HCT116 (cell line): ENCODE results near the gene SERPIND1. TPM values are rescaled to one million over a fixed set of nuclear protein-coding genes. Genes with fewer than 3 reads are reported as not detected.

Experiments used
- ATAC-seq: fragments of 200-7000 bp; cut with Tn5 transposase; 2 replicates; pipeline ENCODE4 v1.9.1; 2020; ENCODE audit warnings: mild to moderate bottlenecking, moderate library complexity
- BruUV-seq: library from RNA; stranded (reverse); fragments of 400-500 nt; replicated peaks from 2 replicates; lab custom pipeline; 2021; lab: Mats Ljungman, UMichigan
- CTCF ChIA-PET: fragments of 300-600 bp; sonication (Branson Sonifier 250); formaldehyde crosslinking; loops from one replicate; lab custom pipeline; 2021; ENCODE audit warnings: antibody characterized with exemption; lab: Charles Lee
- POLR2A ChIA-PET: fragments of 300-600, 350-600 bp; sonication (Branson Sonifier 250); formaldehyde crosslinking; loops from one replicate; lab custom pipeline; 2021; ENCODE audit warnings: antibody characterized with exemption; lab: Charles Lee
- RAD21 ChIA-PET, 2 experiments: fragments of 300-600 bp; sonication (Branson Sonifier 250); formaldehyde crosslinking; loops; one replicate each; lab custom pipeline; 2023; ENCODE audit warnings: low total read pairs in 2 of 2; ENCODE audit not compliant: uncharacterized antibody in 2 of 2, unreplicated experiment in 2 of 2, low non-redundant PET in 1 of 2; lab: Charles Lee
- DNase-seq: peaks from one replicate; pipeline ENCODE4 v3.0.0-alpha.2; 2010; ENCODE audit warnings: low read depth, low spot score
- H2AFZ ChIP-seq: fragments of 200-600 bp; shearing (Covaris generic), sonication (generic); 2 replicates; pipeline ENCODE4 v1.6.1; 2017; ENCODE audit warnings: low read depth, mixed run types, mixed read lengths, antibody characterized with exemption, low read length; ENCODE audit not compliant: poor library complexity, severe bottlenecking
- H3K27ac ChIP-seq: 2 replicates; pipeline ENCODE4 v1.5.1; 2012; ENCODE audit warnings: low read depth, low read length
- H3K27me3 ChIP-seq: fragments of 200-600 bp; sonication (generic); 2 replicates; pipeline ENCODE4 v1.6.1; 2016; ENCODE audit warnings: mixed run types, low read length, mixed read lengths; ENCODE audit not compliant: insufficient read depth
- H3K36me3 ChIP-seq, 2 experiments: fragments of 200-500 bp in 1 of 2; fragments of 200-600 bp in 1 of 2; sonication (Bioruptor generic) in 1 of 2; sonication (generic) in 1 of 2; 2 replicates each; pipeline versions ENCODE4 v1.5.1 to v1.6.1; 2014 to 2016; ENCODE audit warnings: low read length in 2 of 2, inconsistent platforms in 1 of 2, mixed read lengths in 1 of 2, mixed run types in 1 of 2; ENCODE audit not compliant: insufficient read depth in 2 of 2, control insufficient read depth in 1 of 2
- H3K4me1 ChIP-seq, 2 experiments: fragments of 200-600 bp in 1 of 2; sonication (generic) in 1 of 2; 2 replicates each; pipeline versions ENCODE4 v1.5.1 to v1.6.1; 2012 to 2017; ENCODE audit warnings: low read length in 2 of 2, inconsistent platforms in 1 of 2, mild to moderate bottlenecking in 1 of 2, mixed read lengths in 1 of 2, mixed run types in 1 of 2, moderate library complexity in 1 of 2; ENCODE audit not compliant: insufficient read depth in 2 of 2, control insufficient read depth in 1 of 2
- H3K4me2 ChIP-seq: fragments of 200-600 bp; sonication (generic); 2 replicates; pipeline ENCODE4 v1.6.1; 2017; ENCODE audit warnings: mixed run types, low read length, mixed read lengths
- H3K4me3 ChIP-seq, 2 experiments: fragments of 200-600 bp in 1 of 2; sonication (generic) in 1 of 2; replicated peaks in 1 of 2; 2 replicates each; pipeline ENCODE4 v1.5.1; 2011 to 2016; ENCODE audit warnings: low read length in 2 of 2, control low read depth in 1 of 2, low read depth in 1 of 2, mild to moderate bottlenecking in 1 of 2, mixed read lengths in 1 of 2, mixed run types in 1 of 2
- H3K79me2 ChIP-seq: fragments of 200-600 bp; sonication (generic); 2 replicates; pipeline ENCODE4 v1.6.1; 2017; ENCODE audit warnings: mild to moderate bottlenecking, mixed run types, low read length, moderate library complexity, mixed read lengths; ENCODE audit not compliant: insufficient read depth
- H3K9ac ChIP-seq: fragments of 200-600 bp; sonication (generic); 2 replicates; pipeline ENCODE4 v1.6.1; 2016; ENCODE audit warnings: low read length, mixed read lengths
- H3K9me2 ChIP-seq: fragments of 200-600 bp; sonication (generic), shearing (Covaris generic); 2 replicates; pipeline ENCODE4 v1.6.1; 2017; ENCODE audit warnings: mixed run types, mild to moderate bottlenecking, moderate library complexity; ENCODE audit not compliant: insufficient read depth
- H3K9me3 ChIP-seq, 2 experiments: fragments of 200-500 bp in 1 of 2; fragments of 200-600 bp in 1 of 2; sonication (Bioruptor generic) in 1 of 2; sonication (generic) in 1 of 2; 2 replicates each; pipeline ENCODE4 v1.6.1; 2014 to 2017; ENCODE audit warnings: low read length in 2 of 2, mixed read lengths in 2 of 2, inconsistent platforms in 1 of 2, low read depth in 1 of 2, mild to moderate bottlenecking in 1 of 2, mixed run types in 1 of 2, moderate library complexity in 1 of 2; ENCODE audit not compliant: control insufficient read depth in 1 of 2, insufficient read depth in 1 of 2
- H4K20me1 ChIP-seq: fragments of 200-600 bp; sonication (generic), shearing (Covaris generic); 2 replicates; pipeline ENCODE4 v1.6.1; 2017; ENCODE audit warnings: mixed run types, mild to moderate bottlenecking, moderate library complexity; ENCODE audit not compliant: insufficient read depth
- EGR1 ChIP-seq: IDR thresholded peaks from 2 replicates; pipeline ENCODE4 v1.6.1; 2012; ENCODE audit warnings: low read depth
- ELF1 ChIP-seq: IDR thresholded peaks from 2 replicates; pipeline ENCODE4 v1.6.1; 2012; ENCODE audit warnings: low read depth, borderline replicate concordance
- EZH2phosphoT487 ChIP-seq: fragments of 200-600 bp; IDR thresholded peaks from 2 replicates; pipeline ENCODE4 v1.6.1; 2018; ENCODE audit warnings: antibody characterized with exemption, borderline replicate concordance
- FOSL1 ChIP-seq: IDR thresholded peaks from 2 replicates; pipeline ENCODE4 v1.6.1; 2012; ENCODE audit warnings: low read depth
- POLR2AphosphoS5 ChIP-seq: IDR thresholded peaks from 2 replicates; pipeline ENCODE4 v1.6.1; 2011; ENCODE audit warnings: mild to moderate bottlenecking, low read depth, low read length, moderate library complexity
- SP1 ChIP-seq: IDR thresholded peaks from 2 replicates; pipeline ENCODE4 v1.6.1; 2012; ENCODE audit warnings: low read depth
- YY1 ChIP-seq: IDR thresholded peaks from 2 replicates; pipeline ENCODE4 v1.6.1; 2011; ENCODE audit warnings: low read length, low read depth, moderate library complexity, mild to moderate bottlenecking; ENCODE audit not compliant: insufficient replicate concordance; ENCODE audit errors: extremely low read depth
- ZFX ChIP-seq: fragments of 450-650 bp; IDR thresholded peaks from 2 replicates; pipeline ENCODE4 v1.6.1; 2017
- intact Hi-C: fragments of 100-400 bp; cut with micrococcal nuclease; formaldehyde crosslinking; loops from 2 replicates; pipeline ENCODE4 v1.10.0; 2022
- total RNA-seq: library from RNA; stranded (reverse); gene quantifications from one replicate; pipeline ENCODE4 v1.2.1, GENCODE V29; 2021; ENCODE audit not compliant: unreplicated experiment
- TF ChIP-seq, protein P1 (sequence below), 3 experiments: fragments of 200-600 bp in 1 of 3; sonication (generic) in 1 of 3; IDR thresholded peaks in 2 of 3; conservative IDR thresholded peaks in 1 of 3; 2 replicates each; pipeline ENCODE4 v1.5.1; 2012 to 2017; ENCODE audit warnings: low read depth in 2 of 3, low read length in 2 of 3, antibody characterized with exemption in 1 of 3, borderline replicate concordance in 1 of 3, control low read depth in 1 of 3, mild to moderate bottlenecking in 1 of 3, mixed read lengths in 1 of 3, mixed run types in 1 of 3, moderate library complexity in 1 of 3; ENCODE audit not compliant: insufficient read depth in 1 of 3

SERPIND1 gene
- total RNA-seq, 1 experiment from 2014 or later: 0.25 TPM

DNA sequence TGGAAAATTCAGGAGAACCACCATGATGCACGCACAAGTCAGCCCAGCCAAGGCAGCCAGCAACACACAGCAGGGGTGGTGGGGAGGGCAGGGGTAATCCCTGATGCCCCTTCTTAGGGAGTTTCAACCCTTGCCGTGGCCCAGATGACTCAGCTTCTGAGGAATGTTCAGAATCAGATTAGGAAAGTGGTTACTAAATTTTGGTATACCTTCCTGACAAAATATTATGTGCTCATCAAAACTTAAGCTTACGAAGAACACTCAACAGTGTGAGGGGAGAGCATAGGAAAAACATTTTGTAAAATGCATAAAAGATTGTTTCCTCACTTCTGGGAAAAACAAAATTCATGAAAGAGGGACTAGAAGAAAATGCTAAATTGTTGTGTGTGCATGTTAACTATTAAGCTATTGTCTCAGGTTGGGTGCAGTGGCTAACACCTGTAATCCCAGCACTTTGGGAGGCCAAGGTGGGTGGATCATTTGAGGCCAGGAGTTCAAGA, 32.1 kb downstream of the SERPIND1 start:
- CTCF ChIA-PET: interaction anchor here (1.2 kb wide), 1 partner anchor 80 kb away, joined by 3 read pairs; no protein-coding TSS in a partner anchor
- intact Hi-C loops: no loop called here
- H4K20me1 ChIP-seq: no peaks in the 10 kb centered on the region
- no TSS peak for BruUV-seq
- peak overlapping the region; percentile 38; the same call in 1 of the 2 replicates for H3K4me2 ChIP-seq
- H2AFZ ChIP-seq: no peak overlapping the region
- RAD21 ChIA-PET: no interaction called here
- H3K4me3 ChIP-seq: no peak overlapping the region
- DNase-seq (no peak), ATAC-seq (no peak)
- TF ChIP-seq ELF1 (no peak), FOSL1 (no peak), EZH2phosphoT487 (no peak), POLR2AphosphoS5 (no peak), SP1 (no peak), YY1 (no peak), ZFX (no peak), EGR1 (no peak)
- TF ChIP-seq, protein P1, sequence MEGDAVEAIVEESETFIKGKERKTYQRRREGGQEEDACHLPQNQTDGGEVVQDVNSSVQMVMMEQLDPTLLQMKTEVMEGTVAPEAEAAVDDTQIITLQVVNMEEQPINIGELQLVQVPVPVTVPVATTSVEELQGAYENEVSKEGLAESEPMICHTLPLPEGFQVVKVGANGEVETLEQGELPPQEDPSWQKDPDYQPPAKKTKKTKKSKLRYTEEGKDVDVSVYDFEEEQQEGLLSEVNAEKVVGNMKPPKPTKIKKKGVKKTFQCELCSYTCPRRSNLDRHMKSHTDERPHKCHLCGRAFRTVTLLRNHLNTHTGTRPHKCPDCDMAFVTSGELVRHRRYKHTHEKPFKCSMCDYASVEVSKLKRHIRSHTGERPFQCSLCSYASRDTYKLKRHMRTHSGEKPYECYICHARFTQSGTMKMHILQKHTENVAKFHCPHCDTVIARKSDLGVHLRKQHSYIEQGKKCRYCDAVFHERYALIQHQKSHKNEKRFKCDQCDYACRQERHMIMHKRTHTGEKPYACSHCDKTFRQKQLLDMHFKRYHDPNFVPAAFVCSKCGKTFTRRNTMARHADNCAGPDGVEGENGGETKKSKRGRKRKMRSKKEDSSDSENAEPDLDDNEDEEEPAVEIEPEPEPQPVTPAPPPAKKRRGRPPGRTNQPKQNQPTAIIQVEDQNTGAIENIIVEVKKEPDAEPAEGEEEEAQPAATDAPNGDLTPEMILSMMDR (IDR thresholded peaks at IDR 0.05 in 2 of 3, conservative IDR thresholded peaks at IDR 0.05 in 1 of 3; ENCODE audit: borderline replicate concordance in 1 of 3, insufficient read depth in 1 of 3, low read depth in 2 of 3, low read length in 2 of 3): no peak
- no peaks in the 10 kb centered on the region for H3K9me3 ChIP-seq
- no peaks in the 10 kb centered on the region for H3K9me2 ChIP-seq
- H3K79me2 ChIP-seq: no peaks in the 10 kb centered on the region
- no peak overlapping the region for H3K9ac ChIP-seq
- peaks cover 10 to 23% of the 10 kb centered on the region in 2 experiments for H3K4me1 ChIP-seq
- H3K27me3 ChIP-seq: no peaks in the 10 kb centered on the region
- POLR2A ChIA-PET: no interaction called here
- H3K27ac ChIP-seq: peak overlapping the region; percentile 0; the same call in 1 of the 2 replicates
- peaks cover 11 to 24% of the 10 kb centered on the region in 2 experiments; a peak in 3 of 4 replicates for H3K36me3 ChIP-seq
